Fibroblast of gingiva (primary cell): ENCODE measurements around the gene MAPK8IP2.
A peak's percentile ranks its signal among the peaks of the same experiment; 100 is the strongest.

ENCODE experiments used
- DNase-seq: peaks from one replicate; pipeline ENCODE4 v3.0.0-alpha.2; 2011; ENCODE audit warnings: low read depth

Gene MAPK8IP2

DNA sequence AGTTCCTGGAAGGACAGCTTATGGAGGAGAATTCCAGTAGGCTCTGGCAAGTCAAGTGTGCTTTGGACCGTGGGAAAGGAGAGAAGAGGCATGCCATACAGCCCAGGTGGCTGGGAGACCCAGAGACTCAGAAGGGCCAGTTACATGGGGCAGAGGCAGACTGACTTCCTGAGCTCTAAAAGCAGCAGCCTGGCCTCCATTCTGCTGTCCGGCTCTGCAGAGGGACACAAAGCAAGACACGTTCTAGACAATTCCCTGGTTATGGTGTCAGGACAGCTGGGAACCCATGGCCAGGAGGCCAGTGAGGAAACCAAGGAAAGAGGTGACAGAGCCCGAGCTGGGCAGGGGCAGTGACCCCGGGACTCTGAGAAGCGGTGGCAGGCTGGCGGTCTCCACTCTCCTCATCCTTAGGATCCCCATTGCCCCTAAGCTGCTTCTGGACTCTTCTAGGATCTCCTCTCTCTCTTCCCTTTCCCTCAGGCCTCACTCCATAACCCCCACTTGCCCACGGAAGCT, 25.1 kb upstream of the MAPK8IP2 start:
- no peak for DNase-seq

DNA sequence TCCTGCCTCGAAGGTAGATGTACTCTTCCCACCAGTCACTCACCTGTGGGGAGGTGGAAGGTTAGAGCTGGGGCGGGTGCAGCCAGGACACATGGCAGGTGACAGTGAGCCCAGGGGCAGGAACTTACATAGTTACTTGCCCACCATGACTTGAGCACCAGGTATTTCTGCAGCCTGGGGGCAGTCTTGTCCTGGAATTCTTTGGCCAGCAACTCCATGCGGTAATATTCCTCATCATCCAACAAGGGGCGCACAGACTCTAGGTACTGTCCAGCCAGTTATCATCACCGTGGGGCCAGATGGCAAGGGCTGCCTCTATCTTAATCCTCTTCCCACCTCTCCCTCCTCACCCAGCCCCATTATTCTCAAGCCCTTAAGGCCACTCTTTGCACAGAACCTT, 24.5 kb upstream of the MAPK8IP2 start:
- no peak for DNase-seq

DNA sequence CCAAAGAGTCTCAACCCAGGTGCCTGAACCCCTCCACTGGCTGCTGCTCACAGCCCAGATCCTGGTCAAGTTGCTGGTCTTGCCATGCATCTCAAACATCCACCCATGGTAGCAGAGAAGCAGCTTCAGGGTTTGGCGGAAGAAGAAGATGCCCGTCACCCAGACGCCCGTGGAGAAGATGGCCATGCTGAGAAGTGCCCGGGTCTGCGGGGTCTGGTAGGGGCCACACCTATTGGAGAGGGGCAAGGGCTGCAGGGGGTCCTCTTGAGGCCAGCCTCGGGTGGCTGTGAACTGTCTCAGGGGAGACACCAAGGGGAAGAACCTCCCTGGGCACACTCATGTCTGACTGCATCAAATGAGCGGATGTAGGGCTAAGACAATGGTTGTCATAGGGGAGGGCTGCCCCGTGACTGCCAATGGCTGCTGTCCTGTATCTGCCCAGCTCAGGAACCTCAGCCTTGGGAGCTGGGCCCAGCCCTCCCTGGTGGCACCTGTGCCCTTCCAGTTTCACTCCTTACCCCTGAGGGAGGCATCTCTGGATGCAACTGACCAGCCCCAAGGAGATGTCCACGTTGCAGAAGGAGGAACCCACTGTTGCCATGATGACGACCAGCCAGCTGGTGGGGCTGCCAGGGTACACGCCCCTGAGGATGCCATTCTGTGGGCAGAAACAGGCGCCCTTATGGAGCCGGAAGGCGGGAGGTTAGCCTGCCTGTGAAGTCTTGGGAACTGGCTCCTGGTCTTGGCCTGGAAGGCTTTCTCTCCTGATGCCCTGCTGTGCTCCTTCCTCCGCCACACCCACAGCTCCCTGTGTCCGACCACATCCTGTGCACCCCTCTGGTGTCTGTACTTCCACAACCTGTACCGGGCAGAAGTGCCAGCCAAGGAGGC, 23.5 kb upstream of the MAPK8IP2 start:
- DNase-seq: no peak

DNA sequence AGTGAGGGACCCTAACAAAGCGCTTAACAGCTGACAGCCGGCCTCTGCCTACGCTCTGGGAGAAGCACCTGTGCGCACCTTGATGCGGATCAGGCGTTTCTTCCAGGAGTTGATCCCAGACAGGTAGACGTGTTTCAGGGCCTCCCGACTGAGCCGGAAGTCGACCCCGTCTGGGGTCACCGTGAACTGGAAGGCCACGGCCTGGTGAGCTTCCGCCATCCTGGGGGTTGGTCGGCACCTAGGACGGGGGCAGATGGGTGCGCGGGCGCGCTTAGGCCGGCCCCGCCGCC, 23.0 kb upstream of the MAPK8IP2 start:
- no peak for DNase-seq

DNA sequence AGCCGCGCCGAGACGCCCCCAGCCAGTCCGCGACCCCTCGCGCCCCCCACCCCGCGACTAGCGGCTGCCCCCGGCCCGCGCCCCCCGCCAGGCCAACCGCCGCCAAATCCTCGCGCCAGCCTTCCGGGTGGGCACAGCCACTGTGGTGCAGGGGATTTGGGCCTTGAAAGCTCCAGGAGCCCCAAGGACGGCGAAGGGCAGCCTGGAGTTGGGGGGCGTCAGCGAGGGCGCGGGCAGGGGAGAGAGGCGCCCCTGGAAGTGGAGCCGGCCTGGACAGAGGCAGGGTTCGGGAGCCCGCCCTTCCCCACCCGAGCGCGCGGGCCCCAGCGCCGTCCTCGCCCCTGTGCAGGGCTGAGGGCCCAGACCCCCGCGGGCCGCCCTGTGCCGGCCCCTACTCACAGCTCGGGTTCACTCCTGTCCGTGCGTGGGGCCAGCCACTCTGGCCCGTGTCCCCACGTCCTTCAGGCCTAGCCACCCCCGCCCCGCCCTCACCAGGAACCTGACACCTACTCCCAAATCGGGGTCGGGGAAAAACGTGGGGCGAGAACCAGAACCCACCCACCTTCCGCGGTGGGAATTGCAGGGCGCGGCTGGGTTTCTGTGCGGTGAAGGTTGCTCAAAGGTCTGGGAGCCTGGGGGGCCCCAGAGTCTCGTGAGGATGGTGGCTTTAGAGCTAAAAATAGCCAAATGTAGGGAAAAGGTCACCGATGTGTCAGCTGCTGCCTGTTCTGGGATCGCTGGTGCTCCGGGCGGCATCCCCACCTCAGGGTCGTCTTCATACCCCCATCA, 22.4 kb upstream of the MAPK8IP2 start, which contains the start of gene CPT1B:
Gene CPT1B, minus strand, starts transcription at position 441 of the 789 bp plus-strand sequence. CDS start 512 bp downstream, outside the sequence.
- peak; percentile 28 for DNase-seq

DNA sequence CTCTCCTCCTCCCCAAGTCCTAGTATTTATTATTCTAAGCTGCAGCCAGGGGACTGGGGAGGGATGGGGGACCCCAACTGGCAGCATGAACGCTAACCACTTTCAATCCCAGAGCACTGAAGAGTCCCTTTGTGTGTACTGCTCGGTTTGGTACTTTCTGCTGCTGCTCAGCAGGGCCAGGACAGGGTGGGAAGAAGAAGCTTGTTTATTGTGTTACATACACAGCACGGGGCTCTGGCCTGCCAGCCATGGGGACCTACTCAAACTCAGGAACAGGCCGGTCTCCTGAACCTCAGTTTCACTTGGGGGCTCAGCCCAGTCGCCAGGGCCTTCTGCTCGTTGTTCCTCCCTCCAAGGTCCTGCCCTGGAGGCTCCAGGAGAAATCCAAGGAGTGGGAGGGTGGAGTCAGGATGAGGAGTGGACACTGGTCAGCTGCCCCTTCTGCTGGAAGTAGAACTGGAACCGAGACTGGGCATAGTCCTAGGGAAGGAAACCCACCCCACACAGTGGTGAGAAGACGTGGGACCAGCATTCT, 21.8 kb upstream of the MAPK8IP2 start:
- DNase-seq: no peak

DNA sequence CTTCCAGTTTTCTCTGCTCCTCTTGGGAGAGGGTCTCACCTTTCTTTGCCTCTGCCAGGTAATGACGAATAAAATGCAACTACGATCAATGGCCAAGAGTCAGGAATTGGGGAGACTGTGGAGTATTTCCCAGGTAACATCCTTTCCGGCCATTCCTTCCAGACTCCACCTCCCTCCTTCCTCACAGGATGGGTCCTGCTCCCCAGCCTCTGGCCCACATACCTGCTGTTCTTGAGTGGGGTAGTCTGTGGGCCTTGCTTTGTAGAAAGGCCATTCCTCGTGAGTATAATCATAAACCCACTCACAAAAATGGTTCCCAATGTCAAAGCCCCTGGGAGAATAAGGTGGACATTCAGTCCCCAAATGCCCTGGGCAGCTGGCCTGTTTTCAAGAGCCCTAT, 20.8 kb upstream of the MAPK8IP2 start:
- DNase-seq: no peak

DNA sequence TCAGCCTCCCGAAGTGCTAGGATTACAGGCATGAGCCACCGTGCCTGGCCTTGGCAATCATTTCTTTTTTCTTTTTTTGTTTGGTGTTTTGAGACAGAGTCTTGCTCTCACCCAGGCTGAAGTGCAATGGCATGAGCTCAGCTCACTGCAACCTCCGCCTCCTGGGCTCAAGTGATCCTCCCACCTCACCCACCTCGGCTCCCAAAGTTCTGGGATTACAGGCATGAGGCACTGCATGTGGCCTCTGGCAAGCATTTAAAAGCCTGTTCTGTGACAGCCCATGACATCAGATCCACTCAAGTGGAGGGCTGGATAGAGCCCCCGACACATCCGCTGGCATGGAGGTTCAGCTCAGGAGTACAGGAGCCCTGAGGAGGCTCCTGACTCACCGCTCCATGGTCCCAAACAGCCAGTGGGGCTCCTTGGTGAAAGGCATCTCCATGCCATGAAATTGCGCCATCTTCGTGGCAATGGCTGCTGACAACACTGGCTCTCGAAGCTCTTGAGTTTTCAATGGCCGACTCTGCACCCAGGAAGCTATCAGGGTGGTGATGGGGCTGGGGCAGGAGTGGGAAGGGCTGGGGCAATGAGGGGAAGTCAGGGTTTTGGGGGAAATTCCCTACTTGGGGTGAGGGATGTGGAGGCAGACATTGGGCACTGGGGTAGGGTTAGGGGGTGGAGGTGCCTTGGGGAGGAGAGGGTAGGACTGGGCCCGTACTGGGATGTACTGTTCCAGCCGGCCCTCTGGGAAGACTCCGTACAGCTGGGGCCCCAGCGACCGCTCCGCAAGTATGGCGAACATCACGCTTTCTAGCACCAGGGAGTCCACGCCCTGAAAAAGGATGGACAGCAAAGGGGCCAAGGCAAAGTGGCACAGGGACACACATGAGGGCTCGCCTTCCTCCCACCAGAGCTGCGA, 19.3 kb upstream of the MAPK8IP2 start:
- no peak for DNase-seq

DNA sequence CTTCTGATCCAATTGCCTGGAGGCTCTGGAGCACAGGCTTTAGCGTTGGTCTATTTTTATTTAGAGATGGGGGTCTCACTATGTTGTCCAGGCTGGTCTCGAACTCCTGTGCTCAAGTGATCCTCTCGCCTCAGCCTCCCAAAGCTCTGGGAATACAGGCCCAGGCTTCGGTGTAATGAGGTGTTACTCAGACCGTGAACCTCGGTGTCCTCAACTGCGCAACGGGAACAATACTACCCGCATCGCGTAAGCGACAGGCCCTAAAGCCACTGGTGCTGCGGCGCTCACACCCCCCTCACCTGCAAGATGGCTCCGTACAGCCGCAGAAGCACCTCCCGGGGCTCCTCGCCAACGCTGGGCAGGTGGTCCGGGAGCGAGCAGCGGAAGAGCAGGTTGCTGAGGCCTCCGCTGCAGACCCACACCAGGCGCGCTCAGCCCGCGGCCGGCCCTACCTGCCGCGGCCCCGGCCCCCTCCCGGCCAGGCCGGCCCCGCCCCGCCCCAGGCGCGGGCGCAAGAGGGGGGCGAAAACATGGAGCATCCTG, 18.6 kb upstream of the MAPK8IP2 start:
- no peak for DNase-seq

DNA sequence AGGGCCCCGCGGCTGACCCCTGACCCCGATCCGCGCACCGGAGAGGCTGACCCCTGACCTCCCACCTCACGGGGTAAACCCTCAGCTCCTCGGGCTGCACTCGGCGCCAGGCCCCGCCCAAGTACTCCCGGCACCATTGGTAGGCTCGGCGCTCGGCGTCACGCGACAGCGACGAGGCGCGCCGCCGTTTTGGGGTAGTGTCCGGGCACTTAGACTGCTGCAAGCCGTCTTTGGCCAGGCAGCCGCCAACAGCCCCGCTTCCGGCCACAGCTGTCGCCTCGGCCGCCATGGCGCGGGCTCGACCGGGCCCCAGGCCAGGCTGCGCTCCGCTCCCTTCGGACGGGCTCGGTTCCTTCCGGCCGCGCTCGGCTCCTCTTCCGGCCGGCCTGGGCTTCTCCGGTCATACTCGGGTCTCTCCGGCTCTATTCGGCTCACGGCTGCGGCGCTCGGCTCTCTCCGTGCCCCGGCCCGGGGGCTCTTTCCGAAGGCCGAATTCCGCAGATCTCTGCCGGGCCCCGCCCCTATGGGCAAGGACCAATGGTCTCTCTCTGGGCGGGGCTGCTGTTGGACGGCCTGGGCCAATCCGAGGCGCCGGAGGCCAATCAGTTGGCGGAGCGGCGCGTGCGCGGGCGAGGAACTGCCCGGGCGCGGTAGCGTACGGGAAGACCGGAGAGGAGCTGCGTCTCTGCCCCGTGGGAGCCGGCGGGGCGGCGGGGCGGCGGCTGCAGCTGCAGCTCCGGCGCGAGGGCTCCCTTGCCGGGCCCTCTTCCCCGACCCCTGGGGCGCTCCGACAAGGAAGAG, 17.9 kb upstream of the MAPK8IP2 start, which contains the start of gene CHKB:
Gene CHKB, minus strand, starts transcription at position 357 of the 801 bp plus-strand sequence. Its CDS starts 68 bp downstream, at position 289.
- DNase-seq: peak; percentile 97

DNA sequence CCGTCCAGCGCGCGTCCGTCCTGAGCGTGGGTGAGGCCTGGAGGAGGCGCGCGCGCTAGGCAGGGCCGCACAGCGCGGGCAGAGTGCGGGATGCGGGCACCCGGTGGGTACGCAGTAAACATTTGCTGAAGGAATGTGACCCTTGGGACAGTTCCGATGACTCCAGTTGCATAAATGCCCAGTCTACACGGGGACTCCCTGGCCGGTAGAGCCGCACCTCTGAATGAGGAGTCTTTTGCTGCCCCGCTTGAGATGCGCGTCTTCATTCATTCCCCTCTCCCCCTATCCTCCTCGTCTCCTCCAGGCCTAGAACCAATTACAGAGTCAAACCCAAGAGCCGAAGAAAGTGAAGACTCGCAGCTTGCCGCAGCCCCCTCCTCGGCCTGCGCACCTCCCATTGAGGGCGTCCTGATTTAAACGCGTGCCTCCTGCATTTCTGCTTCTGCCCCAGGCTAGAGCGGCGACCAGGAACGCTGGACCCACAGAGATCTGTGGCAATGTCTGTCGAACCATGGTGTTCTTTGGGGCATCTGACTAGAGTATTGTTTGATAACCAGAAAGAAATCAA, 17.2 kb upstream of the MAPK8IP2 start:
- DNase-seq: no peak

DNA sequence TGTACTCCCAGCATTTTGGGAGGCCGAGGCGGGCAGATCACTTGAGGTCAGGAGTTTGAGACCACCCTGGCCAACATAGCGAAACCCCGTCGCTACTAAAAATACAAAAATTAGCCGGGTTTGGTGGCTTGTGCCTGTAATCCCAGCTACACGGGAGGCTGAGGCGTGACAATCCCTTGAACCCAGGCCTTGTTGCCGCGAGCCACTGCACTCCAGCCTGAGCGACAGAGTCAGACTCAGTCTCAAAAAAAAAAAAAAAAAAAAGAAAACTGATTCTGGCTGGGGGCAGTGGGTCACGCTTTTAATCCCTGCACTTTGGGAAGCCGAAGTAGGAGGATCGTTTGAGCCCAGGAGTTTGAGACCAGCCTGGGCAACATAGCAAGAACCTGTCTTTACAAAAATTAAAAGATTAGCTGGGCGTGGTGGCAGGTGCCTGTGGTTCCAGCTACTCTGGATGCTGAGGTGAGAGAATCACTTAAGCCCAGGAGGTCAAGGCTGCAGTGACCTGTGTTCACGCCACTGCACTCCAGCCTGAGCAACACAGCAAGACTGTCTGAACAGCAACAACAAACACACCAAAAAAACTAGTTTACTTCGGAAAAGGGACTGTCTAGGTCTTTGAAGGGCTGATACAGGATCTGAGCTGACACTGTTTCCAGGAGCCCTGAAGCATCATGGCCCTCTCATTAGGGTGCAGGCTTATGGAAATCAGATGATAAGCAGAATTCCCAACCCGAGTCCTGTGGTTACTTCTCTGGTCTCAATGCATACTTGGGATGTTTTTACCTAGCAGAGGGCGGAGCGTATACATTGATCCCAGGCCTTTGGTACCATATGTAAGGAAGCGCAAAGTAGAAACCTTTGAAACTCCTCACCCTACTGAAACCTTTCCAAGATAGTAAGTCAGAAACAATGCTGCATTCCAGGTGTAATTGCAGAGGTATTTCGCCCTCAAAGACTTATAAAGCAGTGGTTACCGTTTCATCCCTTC, 16.2 kb upstream of the MAPK8IP2 start:
- DNase-seq: no peak

DNA sequence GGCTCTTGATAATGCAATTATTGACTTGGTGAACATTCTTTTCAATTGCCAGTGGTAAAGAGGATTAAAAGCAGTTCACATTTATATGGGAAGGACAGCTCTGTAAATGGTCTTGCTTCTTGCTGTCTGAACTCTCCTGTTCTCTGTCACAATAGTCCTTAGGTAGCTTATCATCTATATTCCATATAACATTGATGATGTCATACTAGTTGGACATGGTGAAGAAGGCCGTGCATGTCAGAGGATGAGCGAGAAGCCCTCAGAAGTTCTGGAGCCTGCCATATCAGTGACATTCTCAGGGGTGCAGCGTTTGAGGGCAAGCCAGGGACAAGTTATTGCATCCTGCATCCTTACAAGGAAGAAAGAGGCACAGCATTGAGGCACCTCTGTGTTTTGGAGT, 15.4 kb upstream of the MAPK8IP2 start:
- DNase-seq: no peak

DNA sequence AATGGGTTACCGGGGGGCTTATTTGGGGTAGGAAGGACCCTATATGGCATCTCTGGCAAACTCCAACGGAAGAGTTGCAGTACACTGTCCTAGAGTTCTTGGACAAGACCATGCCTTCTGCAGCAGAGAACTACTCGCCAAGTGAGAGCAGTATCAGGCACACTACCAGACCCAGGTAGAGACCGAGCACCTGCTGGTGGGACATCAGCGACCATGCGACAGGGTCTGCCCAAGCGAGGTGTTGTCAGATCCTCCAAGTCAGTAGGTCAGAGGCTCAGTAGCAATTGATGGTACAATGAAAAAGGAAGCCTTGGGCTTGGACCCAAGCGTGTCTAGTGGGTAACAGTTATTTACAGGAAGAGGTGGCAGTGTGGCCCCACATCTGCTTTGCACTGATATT, 14.8 kb upstream of the MAPK8IP2 start:
- DNase-seq: no peak

DNA sequence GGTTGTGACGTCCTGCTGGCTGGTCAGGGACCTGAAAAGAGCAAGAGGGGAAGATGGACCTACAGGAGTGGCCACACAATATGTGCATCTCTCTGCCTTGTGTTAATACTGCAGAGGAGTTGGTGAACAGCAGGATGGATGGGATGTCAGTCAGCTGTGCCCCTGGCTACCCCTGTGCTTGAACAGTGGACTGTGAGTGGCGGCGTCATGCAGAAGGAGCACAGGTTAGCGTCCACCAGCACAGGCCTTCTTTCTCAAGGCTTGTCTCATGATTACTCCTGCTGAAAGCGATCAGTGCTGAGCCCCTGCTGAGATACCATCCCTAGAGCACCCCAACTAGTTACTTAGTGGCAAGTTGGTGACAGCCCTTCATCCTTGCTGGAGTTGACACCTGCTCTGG, 14.2 kb upstream of the MAPK8IP2 start:
- no peak for DNase-seq

DNA sequence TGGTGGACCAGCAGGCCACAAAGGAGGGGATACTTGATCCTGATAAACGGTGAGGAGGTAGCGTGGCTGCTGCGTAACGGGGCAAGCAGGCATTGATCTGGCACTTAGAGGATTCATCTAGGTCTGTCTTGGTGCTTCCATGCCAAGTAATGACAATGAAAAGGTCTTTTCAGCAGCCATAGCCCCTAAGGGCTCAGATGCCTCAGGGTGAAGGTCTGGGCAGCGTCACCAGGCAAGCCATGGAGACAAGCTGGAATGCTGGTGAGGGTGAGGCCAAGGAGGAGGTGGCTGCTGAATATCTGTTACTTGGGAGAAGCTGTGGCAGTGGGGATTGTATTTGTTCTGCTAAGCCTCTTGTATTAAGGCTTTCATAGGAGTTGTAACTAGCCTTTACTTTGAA, 13.2 kb upstream of the MAPK8IP2 start:
- no peak for DNase-seq

DNA sequence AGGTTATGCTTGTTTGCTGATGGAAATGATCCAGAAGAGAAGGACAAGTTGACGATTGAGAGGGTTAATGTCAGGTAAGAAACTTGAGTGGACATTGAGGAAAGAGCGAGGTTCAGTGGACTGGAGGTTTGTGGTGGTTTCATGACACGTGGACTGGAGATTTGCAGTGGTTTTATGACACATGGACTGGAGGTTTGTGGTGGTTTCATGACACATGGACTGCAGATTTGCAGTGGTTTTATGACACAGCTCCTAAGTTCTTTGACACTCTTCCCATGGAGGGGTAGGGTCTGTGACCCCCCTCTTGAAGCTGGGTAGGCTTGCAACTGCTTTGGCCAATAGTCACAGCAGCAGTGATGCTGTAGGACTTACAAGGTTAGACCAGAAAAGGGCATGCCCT, 5.4 kb upstream of the MAPK8IP2 start:
- no peak for DNase-seq

DNA sequence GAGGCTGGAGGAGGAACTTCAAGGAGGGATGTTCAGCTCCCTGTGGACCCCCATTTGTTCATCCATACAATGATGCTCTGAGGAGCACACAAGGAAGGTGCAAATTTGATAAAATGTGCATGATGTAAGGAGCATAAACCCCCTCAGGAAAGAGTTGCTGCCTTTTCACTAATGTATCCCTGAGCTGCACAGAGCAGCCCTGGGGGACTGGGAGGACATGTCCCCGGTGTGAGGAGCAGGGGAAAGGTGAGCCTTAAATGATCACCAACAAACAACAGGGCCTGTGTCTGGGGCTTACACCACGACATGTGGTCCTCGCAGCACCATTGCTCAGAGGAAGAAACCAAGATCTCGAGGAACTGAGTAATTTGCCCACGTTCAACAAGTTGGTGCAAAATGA, 3.5 kb upstream of the MAPK8IP2 start:
- DNase-seq: no peak
